ENCODE measurements around the gene FBH1. TPM values are rescaled to one million over a fixed set of nuclear protein-coding genes. Genes with fewer than 3 reads are reported as not detected.
A peak's percentile ranks its signal among the peaks of the same experiment; 100 is the strongest.

The FBH1 gene
- total and polyA plus RNA-seq, 10 of the 15 experiments (the other 5 are each of a cell fraction or from before 2014, with no cell fraction given) = 6.1 to 67.6 (median 47.2) TPM

GRCh38 chr10:5895804-5896203, 5.8 kb downstream of the FBH1 start (continued):
- TF ChIP-seq MYC (IDR thresholded peaks at IDR 0.05; ENCODE audit: insufficient read depth, insufficient read length, insufficient replicate concordance, low read length, severe bottlenecking) (no peak), POLR2AphosphoS5 (IDR thresholded peaks at IDR 0.05; ENCODE audit: low read length) (0 out of 2 replicates have a peak, but pooled peaks have one; percentile 37), MLLT1 (IDR thresholded peaks at IDR 0.05) (no peak), NR2C1 (IDR thresholded peaks at IDR 0.05) (no peak), EZH2 (IDR thresholded peaks at IDR 0.05; ENCODE audit: borderline replicate concordance, control insufficient read depth, low read depth, low read length) (no peak), REST (IDR thresholded peaks at IDR 0.05; ENCODE audit: low read depth, low read length) (no peak), PAX5 (IDR thresholded peaks at IDR 0.05; ENCODE audit: borderline replicate concordance, low read depth, low read length) (no peak), EED (IDR thresholded peaks at IDR 0.05; ENCODE audit: low read depth) (peak; percentile 66), MEF2A (IDR thresholded peaks at IDR 0.05; ENCODE audit: insufficient read depth, low read depth, low read length) (no peak), ZNF384 (IDR thresholded peaks at IDR 0.05; ENCODE audit: borderline replicate concordance, low read depth, low read length) (peak; percentile 80)

All from GM12878 (cell line).